T-helper 2 cell treated with Interferon-gamma antibody and Interleukin-4, amounts not matched to agents 100 ng/mL and 5 ng/mL, for 36 hours (primary cell): ENCODE data around the gene GNAL. TPM values are rescaled to one million over a fixed set of nuclear protein-coding genes. Genes with fewer than 3 reads are reported as not detected.
"Not testable (repeated sequence)": the region's sequence is repeated elsewhere in the genome, so short reads cannot be mapped to it uniquely, and the experiment has no call there.

Experiments used
- intact Hi-C: fragments of 100-400 bp; cut with micrococcal nuclease; formaldehyde crosslinking; loops from one replicate; pipeline ENCODE4 v1.15.1; 2023
- total RNA-seq: library from RNA; stranded (reverse); gene quantifications from 2 replicates; pipeline ENCODE4 v1.2.3, GENCODE V29; 2022

Gene GNAL
- total RNA-seq, 1 donor from 2014 or later: 0.41 TPM

DNA sequence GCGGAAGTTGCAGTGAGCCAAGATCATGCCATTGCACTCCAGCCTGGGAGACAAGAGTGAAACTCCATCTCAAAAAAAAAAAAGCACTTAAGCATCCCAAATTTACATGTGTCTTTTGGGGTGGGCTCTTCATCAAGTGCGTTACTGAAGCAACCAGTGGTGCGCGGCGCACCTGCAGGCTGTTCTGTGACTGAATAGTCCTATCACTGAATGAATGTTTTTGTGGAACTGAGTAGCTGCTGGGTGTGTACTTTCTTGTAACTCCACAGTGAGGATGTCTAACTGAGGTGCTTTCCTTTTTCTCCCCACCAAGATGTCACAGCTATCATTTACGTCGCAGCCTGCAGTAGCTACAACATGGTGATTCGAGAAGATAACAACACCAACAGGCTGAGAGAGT, 179.2 kb downstream of the GNAL start:
- intact Hi-C loops: no loop called here

DNA sequence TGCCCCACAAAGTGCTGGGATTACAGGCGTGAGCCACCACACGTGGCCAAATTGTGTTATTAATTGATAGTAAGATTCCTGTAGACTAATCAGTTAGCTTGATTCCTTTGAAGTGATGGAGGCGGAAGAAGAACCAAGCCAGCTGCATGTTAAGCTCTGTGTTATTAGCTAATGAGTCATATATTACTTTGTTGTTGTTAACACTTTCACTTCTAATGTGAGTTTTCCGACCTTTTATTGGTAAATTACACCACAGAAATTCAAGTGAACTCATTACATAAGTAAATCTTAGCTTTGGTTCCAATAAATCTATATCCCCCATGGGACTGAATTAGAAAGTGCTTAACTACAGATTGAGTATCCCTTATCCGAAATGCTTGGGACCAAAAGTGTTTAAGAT, 182.4 kb downstream of the GNAL start:
- intact Hi-C loops: no loop called here

GRCh38 chr18:11872479-11873136, 183.5 kb downstream of the GNAL start:
- intact Hi-C loops: no loop called here

DNA sequence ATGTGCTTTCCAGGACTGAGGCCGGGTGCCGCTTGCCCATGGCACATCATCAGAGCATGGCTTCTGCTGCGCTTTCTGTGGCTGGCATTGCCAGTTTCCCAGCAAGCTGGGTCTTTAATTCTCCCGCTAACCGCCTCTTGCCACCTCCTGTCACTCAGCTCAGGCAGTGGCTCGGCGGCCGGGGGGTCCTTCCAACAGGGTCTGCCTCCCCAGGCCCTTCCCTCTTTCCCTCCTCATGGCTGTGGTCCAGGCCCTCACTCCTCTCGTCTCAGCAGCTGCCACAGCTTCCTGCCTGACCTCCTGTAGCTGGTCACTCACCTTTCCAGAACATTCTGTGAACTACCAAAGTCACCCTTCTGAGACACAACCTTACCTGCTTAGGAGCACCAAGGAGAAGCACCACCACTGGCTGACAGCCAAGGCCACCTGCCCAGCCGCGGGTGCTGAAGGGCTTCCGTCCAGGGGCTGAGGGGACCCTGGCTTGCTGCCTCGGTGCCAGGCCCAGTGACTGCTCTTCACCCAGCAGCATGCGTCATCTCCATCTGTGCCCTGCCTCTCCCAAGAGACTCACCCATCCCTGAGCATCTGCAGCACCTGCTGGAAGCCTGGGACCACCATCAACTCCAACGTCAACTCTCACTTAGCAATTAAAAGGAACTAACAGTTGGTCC, 184.7 kb downstream of the GNAL start:
- intact Hi-C loops: no loop called here

- intact Hi-C loops: no loop called here
Observed at GRCh38 chr18:11874676-11875075, 185.6 kb downstream of the GNAL start.

DNA sequence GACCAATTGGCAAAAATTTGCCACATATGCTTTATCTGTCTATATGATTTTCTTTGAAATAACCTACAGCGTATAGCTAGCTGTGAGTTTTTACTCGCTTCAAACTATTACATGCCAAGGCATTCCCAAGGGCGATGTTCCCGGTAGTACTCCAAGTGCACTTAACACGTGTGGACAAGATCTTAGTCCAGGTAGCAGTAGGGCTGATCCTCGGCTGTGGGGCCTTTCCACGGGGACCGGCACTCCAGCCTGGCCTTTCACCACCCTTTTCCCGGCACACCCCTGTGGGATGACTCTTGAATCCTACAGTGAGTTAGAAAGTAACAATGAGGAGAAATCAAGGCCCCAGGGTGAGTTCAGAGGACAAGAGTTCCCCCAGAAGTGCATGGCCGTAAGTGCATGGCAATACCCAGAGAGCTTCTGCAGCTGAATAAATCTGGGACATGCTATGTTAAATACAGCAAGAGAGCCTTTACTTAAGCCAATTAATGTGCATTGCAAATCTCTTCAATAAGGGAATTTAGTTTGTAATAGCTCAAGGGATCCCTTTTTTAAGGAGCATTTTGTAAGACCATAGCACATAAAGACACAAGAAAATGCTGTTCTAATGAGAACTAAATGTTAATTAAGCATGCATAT, 188.6 kb downstream of the GNAL start:
- intact Hi-C loops: no loop called here

DNA sequence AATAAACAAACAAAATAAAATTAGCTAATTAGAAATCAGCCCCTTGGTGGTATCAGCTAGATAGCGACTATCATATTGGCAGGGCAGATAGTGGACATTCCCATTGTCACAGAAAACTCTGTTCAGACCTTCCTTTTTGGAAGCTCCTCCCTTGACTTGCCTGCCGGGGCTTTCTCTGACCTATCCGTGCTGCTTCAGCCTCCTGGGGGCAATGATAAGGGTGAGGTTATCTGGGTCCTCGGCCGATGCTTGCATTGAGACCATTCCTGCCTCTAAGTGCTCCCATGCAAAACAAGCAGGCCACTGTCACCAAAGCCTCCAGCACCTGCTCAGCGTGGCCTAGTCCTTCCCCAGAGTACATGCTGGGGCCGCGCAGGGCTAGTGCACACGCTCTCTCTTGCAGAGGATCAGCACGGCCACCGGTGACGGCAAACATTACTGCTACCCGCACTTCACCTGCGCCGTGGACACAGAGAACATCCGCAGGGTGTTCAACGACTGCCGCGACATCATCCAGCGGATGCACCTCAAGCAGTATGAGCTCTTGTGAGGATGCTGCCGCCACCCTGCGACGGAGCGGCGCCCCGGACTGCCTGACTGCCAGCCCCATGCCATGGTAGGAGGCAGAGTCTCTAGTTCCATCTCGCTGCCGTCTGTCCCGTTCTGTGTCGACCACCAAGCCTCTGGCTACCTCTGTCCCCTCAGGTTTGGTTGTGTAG, 191.7 kb downstream of the GNAL start:
- intact Hi-C loops: no loop called here

DNA sequence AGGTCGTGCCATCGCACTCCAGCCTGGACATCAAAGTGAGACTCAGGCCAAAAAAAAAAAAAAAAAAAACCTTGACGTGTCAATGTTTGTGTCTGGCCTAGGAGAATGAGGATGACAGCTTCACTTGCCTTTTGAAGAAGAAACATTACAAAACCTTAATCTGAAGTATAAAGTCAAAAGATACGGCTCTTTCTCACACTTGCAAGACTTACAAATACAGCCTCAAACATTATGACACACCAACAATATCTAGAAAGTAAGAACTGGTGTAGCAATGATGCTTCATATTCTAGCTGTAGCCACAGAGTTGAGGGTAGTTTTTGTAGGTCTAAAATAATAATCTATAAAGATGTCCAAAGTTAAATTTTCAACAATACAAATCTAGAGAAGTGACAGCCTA, 193.6 kb downstream of the GNAL start:
- intact Hi-C loops: no loop called here

GRCh38 chr18:11883153-11883552, 194.1 kb downstream of the GNAL start:
- intact Hi-C loops: no loop called here

DNA sequence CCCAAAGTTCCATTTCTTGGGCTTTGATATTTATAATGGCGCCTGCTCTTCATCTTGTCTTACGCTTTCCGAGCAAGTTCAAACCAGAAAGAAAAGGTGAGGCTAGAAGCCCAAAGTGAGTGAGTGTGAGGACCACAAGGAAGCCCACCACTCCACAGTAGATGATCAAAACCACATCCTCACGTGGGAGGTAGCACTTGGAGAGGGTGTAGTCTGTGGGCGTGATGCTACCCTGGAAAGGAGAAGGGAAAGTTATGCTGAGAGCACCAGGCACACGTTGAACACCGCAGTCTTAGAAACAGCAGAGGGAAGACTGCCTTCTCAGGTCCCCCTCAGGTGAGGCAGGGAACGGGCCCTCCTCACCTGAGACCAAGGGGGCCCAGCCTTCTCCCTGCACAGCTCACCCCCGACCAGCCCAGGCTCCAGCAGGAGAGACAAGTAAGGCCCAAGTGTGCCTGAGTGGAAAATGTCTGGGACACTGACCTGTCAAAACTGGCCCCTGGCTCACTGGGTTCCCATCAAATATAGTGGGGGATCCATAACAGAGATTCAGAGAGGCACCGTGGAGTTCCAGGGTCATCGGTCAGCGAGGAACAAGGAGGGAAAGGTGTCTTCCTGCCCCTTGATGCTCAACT, 195.4 kb downstream of the GNAL start:
- intact Hi-C loops: no loop called here

DNA sequence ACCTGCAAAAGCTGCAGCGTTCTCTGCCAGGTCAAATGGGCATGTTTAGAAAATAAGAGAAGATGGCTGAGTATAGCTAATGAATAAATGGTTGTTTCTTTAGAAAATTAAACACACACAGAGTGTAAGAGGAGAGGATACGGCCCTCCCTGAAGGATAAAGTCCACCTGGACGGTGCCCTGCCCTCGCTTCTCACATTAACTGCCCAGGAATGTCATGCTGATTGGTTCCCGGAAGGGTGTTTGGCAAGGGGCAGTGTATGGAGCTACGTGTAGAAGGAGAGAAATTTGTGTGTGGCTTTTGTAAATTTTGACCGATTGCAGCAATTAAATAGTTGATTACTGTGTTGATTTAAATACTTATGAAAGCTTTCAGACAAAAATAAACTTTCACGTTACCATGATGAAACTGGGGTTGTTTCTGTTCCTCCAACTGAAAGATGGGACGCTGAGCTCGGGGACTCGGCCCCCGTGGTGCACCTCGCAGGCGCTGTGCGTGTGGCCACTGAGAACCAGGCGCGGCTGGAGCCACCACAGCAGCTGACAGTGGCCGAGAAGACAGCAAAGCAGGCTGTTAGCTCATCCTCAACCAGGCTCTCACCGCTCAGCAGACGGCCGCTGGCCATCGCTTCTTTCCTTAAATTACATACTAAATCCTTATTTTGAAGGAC, 196.3 kb downstream of the GNAL start:
- intact Hi-C loops: no loop called here

DNA sequence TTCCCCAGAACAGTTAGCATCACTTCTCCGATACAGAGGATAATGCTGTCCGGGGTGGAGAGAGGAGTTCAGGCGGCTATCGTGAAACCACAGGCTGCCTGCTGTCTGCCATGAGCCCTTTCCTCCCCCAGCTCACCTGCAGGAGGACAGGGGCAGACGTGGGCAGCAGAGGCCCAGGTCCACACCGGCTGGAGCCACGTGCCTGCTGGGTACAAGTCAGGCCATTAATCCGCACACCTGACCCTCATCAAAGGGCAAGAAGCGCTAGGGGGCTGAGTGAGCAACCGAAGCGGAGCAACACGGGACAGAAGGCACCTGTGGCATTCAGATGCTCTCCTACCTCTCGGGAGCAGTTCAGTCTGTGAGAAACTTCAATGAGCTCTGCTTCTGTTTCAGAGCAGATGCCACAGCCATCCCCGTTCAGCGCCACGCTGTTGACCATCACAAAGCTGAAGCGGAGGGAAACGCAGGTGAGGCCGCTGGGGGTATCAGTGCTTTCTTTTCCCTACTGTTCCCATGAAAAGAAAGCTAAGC, 197.6 kb downstream of the GNAL start:
- intact Hi-C loops: no loop called here

GRCh38 chr18:11887328-11888128, 198.5 kb downstream of the GNAL start:
- intact Hi-C loops: no loop called here

- intact Hi-C loops: no loop called here
Observed at GRCh38 chr18:11888726-11889125, 199.7 kb downstream of the GNAL start.

- intact Hi-C loops: no loop called here
Observed at GRCh38 chr18:11889284-11889683, 200.2 kb downstream of the GNAL start.

GRCh38 chr18:11891737-11892136, 202.7 kb downstream of the GNAL start:
- intact Hi-C loops: no loop called here

DNA sequence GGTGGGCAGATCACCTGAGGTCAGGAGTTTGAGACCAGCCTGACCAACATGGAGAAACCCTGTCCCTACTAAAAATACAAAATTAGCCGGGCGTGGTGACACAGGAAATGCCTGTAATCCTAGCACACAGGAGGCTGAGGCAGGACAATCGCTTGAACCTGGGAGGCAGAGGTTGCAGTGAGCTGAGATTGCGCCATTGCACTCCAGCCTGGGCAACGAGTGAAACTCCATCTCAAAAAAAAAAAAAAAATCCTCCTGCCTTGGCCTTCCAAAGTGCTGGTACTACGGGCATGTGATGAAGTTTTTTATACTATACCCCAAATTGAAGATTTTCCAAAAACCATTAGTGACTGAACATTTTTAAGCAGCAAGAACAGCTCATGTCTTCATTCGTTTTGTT, 203.4 kb downstream of the GNAL start:
- intact Hi-C loops: not testable (repeated sequence)

DNA sequence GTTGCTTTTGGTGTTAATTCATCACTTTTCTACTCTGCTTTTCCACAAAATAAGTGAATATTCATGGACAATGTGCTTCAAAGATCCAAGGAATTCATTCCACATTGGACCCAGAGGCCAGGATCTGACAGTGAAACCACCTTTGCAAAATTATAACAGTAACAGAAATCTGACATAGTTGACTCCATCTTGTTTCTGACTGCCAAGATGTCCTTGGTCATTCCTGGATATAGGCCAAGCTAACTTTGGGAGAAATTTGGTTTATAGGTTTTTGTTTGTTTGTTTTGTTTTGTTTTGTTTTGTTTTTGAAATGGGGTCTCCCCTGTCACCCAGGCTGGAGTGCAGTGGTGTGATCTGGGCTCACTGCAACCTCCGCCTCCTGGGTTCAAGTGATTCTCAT, 208.7 kb downstream of the GNAL start:
- intact Hi-C loops: no loop called here

GRCh38 chr18:11899063-11899462, 210.0 kb downstream of the GNAL start:
- intact Hi-C loops: no loop called here

DNA sequence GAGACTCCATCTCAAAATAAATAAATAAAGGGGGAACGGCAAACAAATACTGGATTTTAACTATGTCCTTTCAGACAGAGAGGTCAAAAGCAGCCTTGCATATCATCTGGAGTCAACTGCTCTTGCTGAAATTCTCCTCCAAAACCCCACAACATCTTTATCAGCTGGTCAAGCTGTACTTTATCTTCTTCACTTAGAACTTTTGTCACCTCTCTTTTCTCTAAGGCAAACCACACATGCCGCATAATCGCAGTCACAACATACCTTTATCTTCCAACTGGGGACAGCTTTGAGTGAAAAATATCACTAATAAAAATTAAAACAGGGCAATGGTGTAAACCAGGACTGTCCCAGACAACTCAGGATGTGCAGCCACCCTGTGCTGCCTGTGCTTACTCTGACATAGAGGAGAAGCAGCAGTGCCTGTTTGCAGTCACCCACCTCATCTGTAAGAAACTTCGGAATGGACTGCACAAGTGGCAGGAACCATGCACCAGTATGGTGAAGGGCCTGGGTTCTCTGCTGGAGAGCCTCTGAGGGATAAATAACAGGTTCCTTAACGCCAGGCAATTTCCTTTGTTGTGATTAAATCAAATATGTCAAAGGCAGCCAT, 212.9 kb downstream of the GNAL start:
- intact Hi-C loops: no loop called here
